ENCODE results near the gene FEZ2.
"Not testable (repeated sequence)": the region's sequence is repeated elsewhere in the genome, so short reads cannot be mapped to it uniquely, and the experiment has no call there.

Gene FEZ2

GRCh38 chr2:36597532-36598377 lies at the start of gene FEZ2:
Gene FEZ2 (minus strand): TSS chr2:36598168. CDS start chr2:36598142, 26 bp downstream.
- peak; percentile 33 for DNase-seq (ENCODE audit: low read depth)

GRCh38 chr2:36634981-36635597 lies 37.1 kb upstream of the FEZ2 start:
- DNase-seq (ENCODE audit: low read depth), result no peak

- DNase-seq (ENCODE audit: low read depth), result no peak
Observed at GRCh38 chr2:36633470-36634092, 35.6 kb upstream of the FEZ2 start.

- DNase-seq (ENCODE audit: low read depth), result no peak
Observed at GRCh38 chr2:36626756-36627155, 28.8 kb upstream of the FEZ2 start.

GRCh38 chr2:36626071-36626470 lies 28.1 kb upstream of the FEZ2 start:
- no peak for DNase-seq (ENCODE audit: low read depth)

- DNase-seq (ENCODE audit: low read depth), result no peak
Observed at GRCh38 chr2:36625304-36625703, 27.3 kb upstream of the FEZ2 start.

GRCh38 chr2:36620321-36620720 lies 22.4 kb upstream of the FEZ2 start:
- no peak for DNase-seq (ENCODE audit: low read depth)

- DNase-seq (ENCODE audit: low read depth), result no peak
Observed at GRCh38 chr2:36618381-36618780, 20.4 kb upstream of the FEZ2 start.

- DNase-seq (ENCODE audit: low read depth), result no peak
Observed at GRCh38 chr2:36616947-36617346, 19.0 kb upstream of the FEZ2 start.

GRCh38 chr2:36615222-36615621 lies 17.3 kb upstream of the FEZ2 start:
- no peak for DNase-seq (ENCODE audit: low read depth)

GRCh38 chr2:36613801-36614200 lies 15.8 kb upstream of the FEZ2 start:
- DNase-seq (ENCODE audit: low read depth), result no peak

GRCh38 chr2:36611316-36611990 lies 13.5 kb upstream of the FEZ2 start:
- no peak for DNase-seq (ENCODE audit: low read depth)

- DNase-seq (ENCODE audit: low read depth), result no peak
Observed at GRCh38 chr2:36609507-36609906, 11.5 kb upstream of the FEZ2 start.

- DNase-seq (ENCODE audit: low read depth), result no peak
Observed at GRCh38 chr2:36607947-36608346, 10.0 kb upstream of the FEZ2 start.

- DNase-seq (ENCODE audit: low read depth), result no peak
Observed at GRCh38 chr2:36606925-36607324, 9.0 kb upstream of the FEZ2 start.

GRCh38 chr2:36605273-36605672 lies 7.3 kb upstream of the FEZ2 start:
- DNase-seq (ENCODE audit: low read depth), result no peak

- DNase-seq (ENCODE audit: low read depth), result not testable (repeated sequence)
Observed at GRCh38 chr2:36603629-36604028, 5.7 kb upstream of the FEZ2 start.

- DNase-seq (ENCODE audit: low read depth), result no peak
Observed at GRCh38 chr2:36597003-36597531, 901 bp downstream of the FEZ2 start.

- DNase-seq (ENCODE audit: low read depth), result no peak
Observed at GRCh38 chr2:36596397-36596796, 1.6 kb downstream of the FEZ2 start.

- DNase-seq (ENCODE audit: low read depth), result no peak
Observed at GRCh38 chr2:36594849-36595248, 3.1 kb downstream of the FEZ2 start.

GRCh38 chr2:36589230-36589630 lies 8.7 kb downstream of the FEZ2 start:
- DNase-seq (ENCODE audit: low read depth), result no peak

GRCh38 chr2:36587556-36587955 lies 10.4 kb downstream of the FEZ2 start:
- no peak for DNase-seq (ENCODE audit: low read depth)
